Gastrocnemius medialis (tissue), 4 donors: ENCODE data around the gene ROGDI.

Source experiments
- CTCF ChIP-seq, 5 experiments: fragments of 450-650 bp in 3 of 5; fragments of 200-600 bp in 2 of 5; sonication (generic) in 2 of 5; IDR thresholded peaks in 4 of 5; conservative IDR thresholded peaks in 1 of 5; 1 replicate in 4 of 5; 2 replicates in 1 of 5; pipeline ENCODE4 v1.5.1; 2016 to 2019; ENCODE audit warnings: antibody characterized with exemption in 5 of 5, mild to moderate bottlenecking in 3 of 5, moderate library complexity in 3 of 5
- POLR2A ChIP-seq, 2 donors: fragments of 450-650 bp; IDR thresholded peaks; one replicate each; pipeline ENCODE4 v1.6.1; 2017; ENCODE audit warnings: antibody characterized with exemption in 2 of 2, mild to moderate bottlenecking in 2 of 2, moderate library complexity in 2 of 2

GRCh38 chr16:4767872-4768548 is 34.4 kb downstream of the ROGDI start:
- TF ChIP-seq CTCF (IDR thresholded peaks at IDR 0.05 in 4 of 5, conservative IDR thresholded peaks at IDR 0.05 in 1 of 5) (no peak), POLR2A (IDR thresholded peaks at IDR 0.05) (no peak)
